Mesothelial cell of epicardium (in vitro differentiated cells): ENCODE data around the gene DUS1L. TPM values are rescaled to one million over a fixed set of nuclear protein-coding genes. Genes with fewer than 3 reads are reported as not detected.
A peak's percentile ranks its signal among the peaks of the same experiment; 100 is the strongest.

ENCODE experiments used
- DNase-seq, 2 experiments: peaks; one replicate each; pipeline ENCODE4 v3.0.0; 2021; ENCODE audit warnings: low spot score in 2 of 2; ENCODE audit not compliant: unreplicated experiment in 2 of 2
- H3K27ac Mint-ChIP-seq: 2 replicates; pipeline ENCODE4 v1.8.0; 2021; ENCODE audit warnings: mixed read lengths
- H3K27me3 Mint-ChIP-seq: 2 replicates; pipeline ENCODE4 v1.8.0; 2021; ENCODE audit warnings: low read depth, mixed read lengths
- H3K36me3 Mint-ChIP-seq: 2 replicates; pipeline ENCODE4 v1.8.0; 2021; ENCODE audit warnings: mixed read lengths
- H3K4me1 Mint-ChIP-seq: 2 replicates; pipeline ENCODE4 v1.8.0; 2021; ENCODE audit warnings: mixed read lengths
- H3K4me3 Mint-ChIP-seq: 2 replicates; pipeline ENCODE4 v1.8.0; 2021; ENCODE audit warnings: mild to moderate bottlenecking, moderate library complexity, mixed read lengths
- H3K9me3 Mint-ChIP-seq: 2 replicates; pipeline ENCODE4 v1.8.0; 2021; ENCODE audit warnings: mixed read lengths
- total RNA-seq: library from RNA; stranded (reverse); gene quantifications from 3 replicates; pipeline ENCODE4 v1.2.1, GENCODE V29; 2021
- TF ChIP-seq, protein P1 (sequence below): fragments of 200-600 bp; sonication (generic); IDR thresholded peaks from one replicate; pipeline ENCODE4 v1.5.0; 2021; ENCODE audit warnings: antibody characterized with exemption; ENCODE audit not compliant: unreplicated experiment

Gene DUS1L
- total RNA-seq, result 87.3 to 94.9 TPM (median 87.9 TPM) in 3 replicates

DNA sequence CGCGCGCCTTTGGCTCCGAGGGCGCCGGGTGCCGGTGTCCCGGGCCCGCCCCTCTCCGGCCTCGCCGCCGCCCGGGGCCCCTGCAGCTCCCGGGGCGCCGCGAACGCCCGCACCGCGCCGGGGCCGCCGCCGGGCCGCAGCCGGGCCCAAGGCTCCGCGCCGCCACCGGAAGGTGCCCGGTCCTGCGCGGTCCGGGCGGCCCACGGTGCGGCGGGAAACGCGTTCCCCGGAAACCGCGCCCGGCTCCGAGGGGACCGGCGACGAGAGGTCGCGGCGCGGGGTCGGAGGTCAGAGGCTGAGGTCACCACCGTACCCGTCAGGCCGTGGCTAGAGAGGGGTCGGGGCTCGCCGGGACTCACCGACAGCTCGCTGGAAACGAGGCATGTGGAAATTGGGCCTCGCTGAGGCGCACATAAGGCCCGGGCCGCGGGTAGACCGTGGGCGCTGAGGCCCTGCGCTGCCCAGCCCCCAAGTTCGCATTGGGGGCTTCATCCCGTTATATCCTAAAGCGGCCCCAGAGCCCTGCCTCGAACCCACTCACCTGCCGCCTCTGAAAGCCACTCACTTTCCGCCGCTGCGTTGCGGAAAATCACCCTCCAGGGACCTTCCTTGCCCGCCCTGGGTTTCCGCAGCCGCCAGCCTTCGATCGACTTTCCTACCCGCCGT lies at the start of gene DUS1L:
DUS1L (minus strand) TSS at position 167 of the 666 bp plus-strand sequence. CDS start 745 bp downstream, outside the sequence.
- Mint-ChIP-seq H3K4me1 (no peaks in the 10 kb centered on the region), H3K4me3 (peak within 1 kb of the TSS; percentile 71), H3K27me3 (peaks cover 3% of the 10 kb centered on the region), H3K36me3 (no peaks in the 10 kb centered on the region), H3K9me3 (no peaks in the 10 kb centered on the region), H3K27ac (peak within 1 kb of the TSS; percentile 81)
- TF ChIP-seq, protein P1, sequence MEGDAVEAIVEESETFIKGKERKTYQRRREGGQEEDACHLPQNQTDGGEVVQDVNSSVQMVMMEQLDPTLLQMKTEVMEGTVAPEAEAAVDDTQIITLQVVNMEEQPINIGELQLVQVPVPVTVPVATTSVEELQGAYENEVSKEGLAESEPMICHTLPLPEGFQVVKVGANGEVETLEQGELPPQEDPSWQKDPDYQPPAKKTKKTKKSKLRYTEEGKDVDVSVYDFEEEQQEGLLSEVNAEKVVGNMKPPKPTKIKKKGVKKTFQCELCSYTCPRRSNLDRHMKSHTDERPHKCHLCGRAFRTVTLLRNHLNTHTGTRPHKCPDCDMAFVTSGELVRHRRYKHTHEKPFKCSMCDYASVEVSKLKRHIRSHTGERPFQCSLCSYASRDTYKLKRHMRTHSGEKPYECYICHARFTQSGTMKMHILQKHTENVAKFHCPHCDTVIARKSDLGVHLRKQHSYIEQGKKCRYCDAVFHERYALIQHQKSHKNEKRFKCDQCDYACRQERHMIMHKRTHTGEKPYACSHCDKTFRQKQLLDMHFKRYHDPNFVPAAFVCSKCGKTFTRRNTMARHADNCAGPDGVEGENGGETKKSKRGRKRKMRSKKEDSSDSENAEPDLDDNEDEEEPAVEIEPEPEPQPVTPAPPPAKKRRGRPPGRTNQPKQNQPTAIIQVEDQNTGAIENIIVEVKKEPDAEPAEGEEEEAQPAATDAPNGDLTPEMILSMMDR, result no peak
- no peak for DNase-seq

DNA sequence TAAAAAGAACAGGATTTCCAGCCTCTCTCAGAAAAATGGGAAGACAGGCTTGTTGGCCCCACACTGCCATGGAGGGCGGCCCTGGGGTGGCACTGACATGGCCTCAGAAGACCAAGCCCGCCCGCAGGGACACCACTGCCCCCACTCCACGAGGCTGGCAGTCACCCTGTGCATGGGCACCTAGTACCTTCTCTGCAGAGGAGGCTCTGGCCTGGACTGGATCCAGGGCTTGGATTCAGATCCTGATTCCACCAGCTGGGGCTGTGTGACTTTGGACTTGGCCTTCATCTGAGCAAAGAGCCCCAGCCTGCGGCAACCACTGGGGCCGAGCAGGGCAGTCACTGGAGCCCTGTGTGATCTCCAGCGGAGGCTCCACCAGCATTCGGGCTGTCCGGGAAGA lies 49.3 kb upstream of the DUS1L start:
- TF ChIP-seq, protein P1, result no peak
- Mint-ChIP-seq H3K4me1 (peaks cover 22% of the 10 kb centered on the region), H3K27ac (no peak overlapping the region), H3K27me3 (no peaks in the 10 kb centered on the region), H3K9me3 (no peaks in the 10 kb centered on the region), H3K4me3 (no peak overlapping the region), H3K36me3 (peaks cover 5% of the 10 kb centered on the region)
- DNase-seq, result no peak

DNA sequence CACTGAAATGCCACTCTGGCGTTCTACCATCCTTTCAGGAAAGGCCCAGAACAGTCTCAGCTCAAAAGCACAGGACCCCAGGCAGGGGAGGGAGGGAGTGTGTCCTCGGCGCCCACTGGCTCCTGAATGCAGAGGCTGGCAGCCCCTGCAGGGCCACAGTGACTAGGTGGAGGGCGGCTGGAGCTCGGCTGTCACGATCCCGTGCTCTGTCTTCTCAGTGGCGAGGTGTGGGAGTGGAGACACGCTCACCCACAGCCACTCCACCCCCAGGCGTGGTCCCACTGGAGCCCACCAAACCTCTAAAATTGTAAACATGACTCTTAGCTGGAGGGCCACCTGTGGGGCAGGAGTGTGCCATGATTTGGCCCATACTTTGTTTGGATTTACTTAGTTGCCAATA lies 48.8 kb upstream of the DUS1L start:
- Mint-ChIP-seq H3K27ac (no peak overlapping the region), H3K36me3 (peaks cover 5% of the 10 kb centered on the region)

DNA sequence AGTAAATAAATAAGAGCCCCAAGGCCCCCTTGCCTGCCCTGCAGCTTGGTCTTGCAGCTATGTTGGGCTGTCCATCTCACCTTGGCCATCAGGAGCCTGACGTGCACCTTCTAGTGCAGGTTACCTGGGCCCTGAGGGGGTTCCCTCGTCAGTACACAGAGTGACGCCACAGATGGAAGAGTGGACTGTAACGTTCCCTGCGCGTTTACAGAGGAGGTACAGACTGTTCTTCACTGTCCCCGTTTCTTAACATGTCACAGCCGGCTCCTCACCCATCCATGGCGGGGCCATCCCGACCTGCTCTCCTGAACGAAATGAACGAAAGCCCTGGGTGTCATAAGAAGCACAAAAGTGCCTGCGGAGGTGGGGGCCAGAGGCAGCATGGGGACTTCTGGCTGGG lies 48.3 kb upstream of the DUS1L start:
- Mint-ChIP-seq H3K27ac (no peak overlapping the region), H3K36me3 (peaks cover 5% of the 10 kb centered on the region), H3K9me3 (no peaks in the 10 kb centered on the region), H3K27me3 (no peaks in the 10 kb centered on the region), H3K4me1 (peaks cover 13% of the 10 kb centered on the region), H3K4me3 (no peak overlapping the region)
- TF ChIP-seq, protein P1, result no peak
- no peak for DNase-seq

More for the DNA sequence above, 48.8 kb upstream of the DUS1L start:
- Mint-ChIP-seq H3K27me3 (no peaks in the 10 kb centered on the region), H3K9me3 (no peaks in the 10 kb centered on the region), H3K4me1 (peaks cover 18% of the 10 kb centered on the region), H3K4me3 (no peak overlapping the region)
- no peak for DNase-seq
- TF ChIP-seq, protein P1, result no peak

DNA sequence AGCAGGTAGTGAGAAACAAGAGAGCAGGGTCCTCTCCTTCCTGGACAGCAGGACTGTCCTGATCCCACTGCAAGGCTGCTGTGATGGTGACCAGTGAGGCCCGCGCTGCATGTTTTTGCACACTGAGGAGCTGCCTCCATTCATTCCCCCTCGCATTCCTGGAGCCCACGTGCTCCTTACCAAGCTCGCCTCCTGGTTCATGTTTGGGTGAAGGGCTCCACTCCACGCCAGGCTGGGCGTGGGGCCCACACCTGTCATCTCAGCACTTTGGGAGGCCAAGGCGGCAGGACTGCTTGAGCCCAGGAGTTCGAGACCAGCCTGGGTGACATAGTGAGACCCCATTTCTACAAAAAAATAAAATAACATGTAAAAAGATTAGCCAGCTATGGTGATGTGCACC lies 47.8 kb upstream of the DUS1L start:
- Mint-ChIP-seq H3K27me3 (no peaks in the 10 kb centered on the region), H3K36me3 (peaks cover 7% of the 10 kb centered on the region), H3K4me1 (peaks cover 11% of the 10 kb centered on the region), H3K27ac (no peak overlapping the region), H3K4me3 (no peak overlapping the region), H3K9me3 (no peaks in the 10 kb centered on the region)
- TF ChIP-seq, protein P1, result no peak
- DNase-seq, result no peak
